ENCODE data around the gene PLEKHM3. TPM values are rescaled to one million over a fixed set of nuclear protein-coding genes. Genes with fewer than 3 reads are reported as not detected.

The PLEKHM3 gene
- total and polyA plus RNA-seq, 2 of the 4 experiments (the other 2 are of a cell fraction): 2.4 to 11.3 TPM

DNA sequence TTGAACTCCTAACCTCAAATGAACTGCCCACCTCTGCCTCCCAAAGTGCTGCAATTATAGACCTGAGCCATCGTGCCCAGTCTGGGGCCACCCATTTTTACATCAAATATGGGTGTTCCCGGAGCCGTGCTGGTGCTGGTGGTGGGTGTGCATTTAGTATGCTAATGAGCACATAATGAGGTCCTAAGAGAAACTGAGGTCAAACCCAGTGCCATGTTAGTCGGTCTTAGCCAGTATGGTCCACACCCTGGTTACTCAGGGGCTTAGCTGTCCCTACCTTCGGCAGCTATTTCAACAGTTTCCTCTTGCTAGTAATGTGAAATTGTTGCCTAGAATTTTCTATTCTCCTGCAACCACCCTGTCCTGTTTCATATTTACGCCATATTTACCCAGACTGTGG, 217.2 kb downstream of the PLEKHM3 start:
- H3K36me3 ChIP-seq (ENCODE audit: control insufficient read depth, insufficient read depth, low read length): no peaks in the 10 kb centered on the region
- H3K4ac ChIP-seq (ENCODE audit: low read depth, low read length): no peak overlapping the region
- no peak overlapping the region for H2BK120ac ChIP-seq (ENCODE audit: low read depth, low read length)
- no peak overlapping the region for H3K27ac ChIP-seq (ENCODE audit: insufficient read depth, low read length)
- no peaks in the 10 kb centered on the region for H3K9me3 ChIP-seq (ENCODE audit: control insufficient read depth, insufficient read depth, low read length)
- no peak overlapping the region for H3K18ac ChIP-seq (ENCODE audit: low read depth, low read length)
- 0 out of 2 replicates have a peak, but pooled peaks cover 3% of the 10 kb centered on the region for H3K9me1 ChIP-seq (ENCODE audit: insufficient read depth, low read length)
- no peak overlapping the region for H2AFZ ChIP-seq (replicated peaks; ENCODE audit: low read length, poor library complexity)
- intact Hi-C loops (cut with micrococcal nuclease): no loop called here
- ATAC-seq (ENCODE audit: low read depth) (no peak), DNase-seq (no peak)
- H3K14ac ChIP-seq (replicated peaks; ENCODE audit: low read depth, low read length): no peak overlapping the region
- no peak overlapping the region for H4K91ac ChIP-seq (ENCODE audit: insufficient read depth, low read depth, low read length)
- TF ChIP-seq MAFK (IDR thresholded peaks at IDR 0.05; ENCODE audit: low read depth, low read length): no peak
- no peaks in the 10 kb centered on the region for H4K20me1 ChIP-seq (ENCODE audit: insufficient read depth, low read length)
- POLR2A ChIA-PET (ENCODE audit: unreplicated experiment): no interaction called here
- in situ Hi-C loops (cut with MboI; ENCODE audit: low sequenced_read_pairs): no loop called here
- CTCF ChIA-PET: no interaction called here
- no TSS peak for BruUV-seq (replicated peaks)
- no peak overlapping the region for H3K4me3 ChIP-seq (ENCODE audit: insufficient read depth, low read depth, low read length)
- H2AK9ac ChIP-seq (replicated peaks; ENCODE audit: low read depth, low read length, poor library complexity): no peak overlapping the region
- WGBS, 2 experiments (ENCODE audit: extremely low coverage in 2 of 2, insufficient read length in 1 of 2): no CpG with 5 or more reads among the region's 6 CpGs
- H2AK5ac ChIP-seq (ENCODE audit: low read depth, low read length): no peak overlapping the region
- no peaks in the 10 kb centered on the region for H3K79me1 ChIP-seq (ENCODE audit: low read depth in 1 of 2, low read length in 2 of 2)
- no peak overlapping the region for H3K4me2 ChIP-seq (ENCODE audit: low read depth, low read length)
- H3K23ac ChIP-seq (ENCODE audit: low read depth, low read length): no peak overlapping the region
- no peak overlapping the region for H2BK5ac ChIP-seq (ENCODE audit: low read depth, low read length, poor library complexity, severe bottlenecking)
- H3K9ac ChIP-seq (ENCODE audit: low read depth, low read length): no peak overlapping the region
- no peak overlapping the region for H2BK20ac ChIP-seq (ENCODE audit: low read depth, low read length)
- H4K5ac ChIP-seq (ENCODE audit: low read depth, low read length): no peak overlapping the region
- no peaks in the 10 kb centered on the region for H3K4me1 ChIP-seq (ENCODE audit: control insufficient read depth, insufficient read depth, low read length)
- no peak overlapping the region for H2BK15ac ChIP-seq (ENCODE audit: low read depth, low read length)
- H3K27me3 ChIP-seq (ENCODE audit: control insufficient read depth, insufficient read depth, low read length): no peaks in the 10 kb centered on the region
- H4K8ac ChIP-seq (ENCODE audit: low read depth in 2 of 2, low read length in 2 of 2): no peak overlapping the region
- dilution Hi-C loops (cut with HindIII; ENCODE audit: low sequenced_read_pairs, unreplicated experiment): no loop called here
- no peak overlapping the region for H3K56ac ChIP-seq (ENCODE audit: extremely low read depth, insufficient read depth, low read length)

Data from IMR-90 (cell line).